ENCODE measurements around the gene ATP10A. TPM values are rescaled to one million over a fixed set of nuclear protein-coding genes. Genes with fewer than 3 reads are reported as not detected.

The ATP10A gene
- total RNA-seq, 4 donors from 2014 or later: 1.6 to 8.2 (median 3.7) TPM

GRCh38 chr15:25899870-25900269, 36.7 kb upstream of the ATP10A start:
- no peak overlapping the region for H3K4me3 ChIP-seq (ENCODE audit: low read depth, poor library complexity, severe bottlenecking)
- intact Hi-C loops (cut with DNase I; ENCODE audit: low total_unique reads): no loop called here
- TF ChIP-seq POLR2A (IDR thresholded peaks at IDR 0.05) (no peak), CTCF (IDR thresholded peaks at IDR 0.05) (no peak)
- DNase-seq (ENCODE audit: low spot score in 2 of 2): no peak
- 79 to 92% methylated on average over 1 of the region's 1 CpG for WGBS, 2 donors

- H3K4me3 ChIP-seq (ENCODE audit: low read depth, poor library complexity, severe bottlenecking): no peak overlapping the region
- DNase-seq (ENCODE audit: low spot score in 2 of 2): no peak
- intact Hi-C loops (cut with DNase I; ENCODE audit: low total_unique reads): no loop called here
- TF ChIP-seq CTCF (IDR thresholded peaks at IDR 0.05) (no peak), POLR2A (IDR thresholded peaks at IDR 0.05) (no peak)
Measured at GRCh38 chr15:25897658-25898057, 34.5 kb upstream of the ATP10A start.

- intact Hi-C loops (cut with DNase I; ENCODE audit: low total_unique reads): no loop called here
- no peak overlapping the region for H3K4me3 ChIP-seq (ENCODE audit: low read depth, poor library complexity, severe bottlenecking)
- 77 to 88% methylated on average over 3 of the region's 3 CpGs for WGBS, 2 donors
- no peak for DNase-seq (ENCODE audit: low spot score in 2 of 2)
- TF ChIP-seq POLR2A (IDR thresholded peaks at IDR 0.05): no peak
Measured at GRCh38 chr15:25894371-25894902, 31.3 kb upstream of the ATP10A start.

- no peak overlapping the region for H3K4me3 ChIP-seq (ENCODE audit: low read depth, poor library complexity, severe bottlenecking)
- TF ChIP-seq CTCF (IDR thresholded peaks at IDR 0.05): no peak
- no peak for TF ChIP-seq POLR2A (IDR thresholded peaks at IDR 0.05)
- DNase-seq (ENCODE audit: low spot score in 2 of 2): no peak
- WGBS, 2 donors: 85 to 89% methylated on average over 5 of the region's 5 CpGs
- intact Hi-C loops (cut with DNase I; ENCODE audit: low total_unique reads): no loop called here
Measured at GRCh38 chr15:25893596-25893995, 30.5 kb upstream of the ATP10A start.

- H3K4me3 ChIP-seq (ENCODE audit: low read depth, poor library complexity, severe bottlenecking): no peak overlapping the region
- whole genome bisulfite sequencing, 2 donors: 30 to 35% methylated on average over 3 of the region's 3 CpGs
- intact Hi-C loops (cut with DNase I; ENCODE audit: low total_unique reads): no loop called here
- DNase-seq (ENCODE audit: low spot score in 2 of 2): no peak
- TF ChIP-seq CTCF (IDR thresholded peaks at IDR 0.05) (no peak), POLR2A (IDR thresholded peaks at IDR 0.05) (no peak)
Measured at GRCh38 chr15:25892126-25892525, 29.0 kb upstream of the ATP10A start.

GRCh38 chr15:25891081-25891480, 28.0 kb upstream of the ATP10A start:
- no peak overlapping the region for H3K4me3 ChIP-seq (ENCODE audit: low read depth, poor library complexity, severe bottlenecking)
- no peak for TF ChIP-seq CTCF (IDR thresholded peaks at IDR 0.05)
- no peak for TF ChIP-seq POLR2A (IDR thresholded peaks at IDR 0.05)
- no peak for DNase-seq (ENCODE audit: low spot score in 2 of 2)
- intact Hi-C loops (cut with DNase I; ENCODE audit: low total_unique reads): no loop called here
- WGBS, 2 donors: 79 to 85% methylated on average over 4 of the region's 4 CpGs
